Mesenchymal stem cell (in vitro differentiated cells and primary cell): ENCODE results near the gene PHRF1.
A peak's percentile ranks its signal among the peaks of the same experiment; 100 is the strongest.

Experiments used
- DNase-seq: peaks from one replicate; pipeline ENCODE4 v3.0.0-alpha.2; 2013
- H2AFZ ChIP-seq: one replicate; pipeline ENCODE4 v1.6.1; 2013; ENCODE audit warnings: low read depth, mild to moderate bottlenecking, control low read depth, inconsistent platforms, low read length, moderate library complexity
- H2AK5ac ChIP-seq: 2 replicates; pipeline ENCODE4 v1.6.1; 2013; ENCODE audit warnings: low read length, moderate library complexity, mild to moderate bottlenecking, inconsistent platforms; ENCODE audit not compliant: severe bottlenecking
- H2BK120ac ChIP-seq: one replicate; pipeline ENCODE4 v1.6.1; 2013; ENCODE audit warnings: low read depth, mild to moderate bottlenecking, inconsistent platforms, low read length, moderate library complexity
- H2BK12ac ChIP-seq, 2 experiments: one replicate each; pipeline ENCODE4 v1.6.1; 2013; ENCODE audit warnings: inconsistent platforms in 2 of 2, low read length in 2 of 2, mild to moderate bottlenecking in 2 of 2, moderate library complexity in 2 of 2, control low read depth in 1 of 2
- H2BK15ac ChIP-seq: one replicate; pipeline ENCODE4 v1.6.1; 2013; ENCODE audit warnings: mild to moderate bottlenecking, low read depth, inconsistent platforms; ENCODE audit not compliant: poor library complexity, severe bottlenecking
- H2BK5ac ChIP-seq: 2 replicates; pipeline ENCODE4 v1.6.1; 2013; ENCODE audit warnings: low read depth, mild to moderate bottlenecking, low read length, control low read depth, inconsistent platforms; ENCODE audit not compliant: poor library complexity, severe bottlenecking
- H3K14ac ChIP-seq, 2 experiments: one replicate each; pipeline ENCODE4 v1.6.1; 2013; ENCODE audit warnings: inconsistent platforms in 2 of 2, low read length in 2 of 2, control low read depth in 1 of 2, mild to moderate bottlenecking in 1 of 2, moderate library complexity in 1 of 2
- H3K18ac ChIP-seq, 2 experiments: one replicate each; pipeline ENCODE4 v1.6.1; 2013; ENCODE audit warnings: inconsistent platforms in 2 of 2, low read length in 2 of 2, control low read depth in 1 of 2, low read depth in 1 of 2, mild to moderate bottlenecking in 1 of 2
- H3K23ac ChIP-seq, 2 experiments: one replicate each; pipeline ENCODE4 v1.6.1; 2013; ENCODE audit warnings: inconsistent platforms in 2 of 2, low read length in 2 of 2, mild to moderate bottlenecking in 2 of 2, moderate library complexity in 2 of 2, control low read depth in 1 of 2
- H3K27ac ChIP-seq: 2 replicates; pipeline ENCODE4 v1.5.1; 2013; ENCODE audit warnings: mild to moderate bottlenecking, moderate library complexity, low read length, control low read depth, inconsistent platforms; ENCODE audit not compliant: poor library complexity, severe bottlenecking
- H3K27me3 ChIP-seq, 2 experiments: 2 replicates each; pipeline versions ENCODE4 v1.6.1 to v1.7.0; 2013; ENCODE audit warnings: low read length in 2 of 2, mild to moderate bottlenecking in 2 of 2, moderate library complexity in 2 of 2, control low read depth in 1 of 2, inconsistent platforms in 1 of 2; ENCODE audit not compliant: control insufficient read depth in 1 of 2, insufficient read depth in 1 of 2
- H3K36me3 ChIP-seq, 2 experiments: 2 replicates each; pipeline versions ENCODE4 v1.6.1 to v1.7.0; 2013; ENCODE audit warnings: low read length in 2 of 2, control low read depth in 1 of 2, inconsistent platforms in 1 of 2, low read depth in 1 of 2, mild to moderate bottlenecking in 1 of 2; ENCODE audit not compliant: insufficient read depth in 2 of 2, control insufficient read depth in 1 of 2
- H3K4ac ChIP-seq, 2 experiments: one replicate each; pipeline ENCODE4 v1.6.1; 2013; ENCODE audit warnings: inconsistent platforms in 2 of 2, low read length in 2 of 2, mild to moderate bottlenecking in 2 of 2, moderate library complexity in 2 of 2, control low read depth in 1 of 2, low read depth in 1 of 2
- H3K4me1 ChIP-seq: 2 replicates; pipeline ENCODE4 v1.6.1; 2013; ENCODE audit warnings: low read depth, low read length, control low read depth; ENCODE audit not compliant: control insufficient read depth, insufficient read depth
- H3K4me2 ChIP-seq: 2 replicates; pipeline ENCODE4 v1.6.1; 2013; ENCODE audit warnings: low read length, mild to moderate bottlenecking, inconsistent platforms; ENCODE audit not compliant: poor library complexity, severe bottlenecking
- H3K4me3 ChIP-seq, 2 experiments: 2 replicates each; pipeline versions ENCODE4 v1.5.1 to v1.7.0; 2013; ENCODE audit warnings: low read length in 2 of 2, mild to moderate bottlenecking in 2 of 2, control low read depth in 1 of 2, low read depth in 1 of 2; ENCODE audit not compliant: insufficient read depth in 1 of 2
- H3K79me1 ChIP-seq: replicated peaks from 2 replicates; pipeline ENCODE4 v1.6.1; 2013; ENCODE audit warnings: mild to moderate bottlenecking, control low read depth, low read length, inconsistent platforms; ENCODE audit not compliant: poor library complexity, severe bottlenecking
- H3K9ac ChIP-seq: 2 replicates; pipeline ENCODE4 v1.7.0; 2013; ENCODE audit warnings: mild to moderate bottlenecking, low read length, moderate library complexity
- H3K9me3 ChIP-seq: 2 replicates; pipeline ENCODE4 v1.7.0; 2013; ENCODE audit warnings: mild to moderate bottlenecking, low read length; ENCODE audit not compliant: control insufficient read depth
- H4K8ac ChIP-seq: one replicate; pipeline ENCODE4 v1.6.1; 2013; ENCODE audit warnings: inconsistent platforms, mild to moderate bottlenecking, low read length, moderate library complexity
- H4K91ac ChIP-seq: one replicate; pipeline ENCODE4 v1.6.1; 2013; ENCODE audit warnings: mild to moderate bottlenecking, low read length, inconsistent platforms
- WGBS: methylation state at CpG from one replicate; pipeline ENCODE4 v1.1.7; 2013; ENCODE audit warnings: mixed read lengths; 5-methylcytosine and 5-hydroxymethylcytosine counted together

Gene PHRF1

DNA sequence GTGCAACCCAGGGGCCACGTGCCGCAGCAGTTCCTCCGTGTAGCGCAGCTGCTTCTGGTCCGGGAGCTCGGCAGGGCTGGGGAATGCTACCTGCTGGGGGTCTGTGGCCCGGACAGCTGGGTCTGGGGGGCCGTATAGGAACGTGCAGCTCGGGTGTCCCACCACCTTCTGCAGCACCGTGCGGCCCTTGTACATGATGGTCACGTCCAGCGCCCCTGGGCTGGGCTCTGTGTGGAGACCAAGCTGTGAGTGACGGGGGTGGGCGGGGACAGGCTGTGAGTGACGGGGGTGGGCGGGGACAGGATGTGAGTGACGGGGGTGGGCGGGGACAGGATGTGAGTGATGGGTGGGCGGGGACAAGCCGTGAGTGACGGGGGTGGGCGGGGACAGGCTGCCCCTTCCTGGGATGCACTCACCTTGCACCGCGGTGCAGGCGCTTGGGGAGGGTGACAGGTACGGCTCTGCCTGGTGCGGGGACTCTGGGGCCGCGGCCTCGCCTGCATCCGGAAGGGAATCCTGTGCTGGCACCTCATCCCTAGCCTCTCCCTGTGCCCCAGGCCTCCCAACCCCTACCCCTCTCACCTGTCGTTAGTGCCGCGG, 37.2 kb downstream of the PHRF1 start:
- Histone ChIP-seq H2BK12ac (no peak overlapping the region), H2BK15ac (no peak overlapping the region), H3K18ac (no peak overlapping the region), H3K14ac (no peak overlapping the region), H4K8ac (no peak overlapping the region), H3K9ac (no peak overlapping the region), H2BK5ac (peak overlapping the region; percentile 53), H3K9me3 (no peaks in the 10 kb centered on the region), H3K4me2 (no peak overlapping the region), H3K36me3 (peaks cover 52 to 90% of the 10 kb centered on the region in 2 experiments), H4K91ac (no peak overlapping the region), H3K4me3 (no peak overlapping the region), H2BK120ac (no peak overlapping the region), H3K79me1 (peaks cover 42% of the 10 kb centered on the region), H3K4ac (peak overlapping the region in 1 of 2 experiments; percentile 7), H3K23ac (no peak overlapping the region), H3K27ac (no peak overlapping the region), H2AK5ac (no peak overlapping the region), H2AFZ (no peak overlapping the region), H3K27me3 (no peaks in the 10 kb centered on the region), H3K4me1 (peaks cover 36% of the 10 kb centered on the region)
- WGBS: 71% methylated on average over 25 of the region's 36 CpGs
- peak; percentile 50 for DNase-seq

DNA sequence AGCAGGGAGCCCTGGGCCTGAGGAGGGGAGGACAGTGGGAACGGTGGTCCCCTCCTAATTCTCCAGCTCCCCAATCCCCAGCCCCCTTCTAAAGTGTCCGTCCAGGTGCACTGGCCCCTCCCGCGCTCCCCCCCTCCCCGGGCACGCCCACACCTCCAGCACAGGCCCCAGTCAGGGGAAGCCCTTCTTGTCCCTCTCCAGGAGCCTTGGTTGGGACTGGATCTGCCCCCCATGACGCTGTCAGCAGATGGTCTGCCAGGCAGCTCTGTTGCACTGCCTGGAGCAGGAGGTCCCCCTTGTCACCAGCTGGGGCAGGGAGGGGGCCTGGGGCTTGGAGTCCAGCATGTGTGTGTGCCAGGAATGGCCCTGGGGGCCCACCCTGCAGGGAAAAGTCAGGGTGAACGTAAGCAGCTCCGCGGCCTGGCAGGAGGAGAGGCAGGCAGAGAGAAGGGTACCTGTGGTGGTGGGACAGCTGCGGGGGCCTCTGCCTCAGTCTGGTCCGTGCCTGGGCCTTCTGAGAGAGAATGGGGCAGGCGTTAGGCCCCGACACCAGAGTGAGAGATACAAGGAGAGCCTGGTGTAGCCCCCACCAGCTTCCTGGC, 37.9 kb downstream of the PHRF1 start:
- no peak overlapping the region for H2BK15ac ChIP-seq
- peak overlapping the region; percentile 73 for H4K8ac ChIP-seq
- peak overlapping the region; percentile 14 for H4K91ac ChIP-seq
- H3K4me3 ChIP-seq: peak overlapping the region in 1 of 2 experiments; percentile 98
- H3K4me2 ChIP-seq: no peak overlapping the region
- H3K27me3 ChIP-seq: no peaks in the 10 kb centered on the region
- H3K4ac ChIP-seq: peak overlapping the region in 1 of 2 experiments; percentile 13
- 85% methylated on average over 13 of the region's 14 CpGs for WGBS
- H3K79me1 ChIP-seq: peaks cover 41% of the 10 kb centered on the region
- H3K23ac ChIP-seq: no peak overlapping the region
- H2AK5ac ChIP-seq: no peak overlapping the region
- no peak overlapping the region for H2BK12ac ChIP-seq
- H3K36me3 ChIP-seq: peaks cover 48 to 89% of the 10 kb centered on the region in 2 experiments
- H3K14ac ChIP-seq: no peak overlapping the region
- no peak overlapping the region for H2BK120ac ChIP-seq
- H3K27ac ChIP-seq: no peak overlapping the region
- H2BK5ac ChIP-seq: no peak overlapping the region
- peaks cover 36% of the 10 kb centered on the region for H3K4me1 ChIP-seq
- H2AFZ ChIP-seq: no peak overlapping the region
- no peaks in the 10 kb centered on the region for H3K9me3 ChIP-seq
- no peak overlapping the region for H3K9ac ChIP-seq
- no peak overlapping the region for H3K18ac ChIP-seq
- no peak for DNase-seq

DNA sequence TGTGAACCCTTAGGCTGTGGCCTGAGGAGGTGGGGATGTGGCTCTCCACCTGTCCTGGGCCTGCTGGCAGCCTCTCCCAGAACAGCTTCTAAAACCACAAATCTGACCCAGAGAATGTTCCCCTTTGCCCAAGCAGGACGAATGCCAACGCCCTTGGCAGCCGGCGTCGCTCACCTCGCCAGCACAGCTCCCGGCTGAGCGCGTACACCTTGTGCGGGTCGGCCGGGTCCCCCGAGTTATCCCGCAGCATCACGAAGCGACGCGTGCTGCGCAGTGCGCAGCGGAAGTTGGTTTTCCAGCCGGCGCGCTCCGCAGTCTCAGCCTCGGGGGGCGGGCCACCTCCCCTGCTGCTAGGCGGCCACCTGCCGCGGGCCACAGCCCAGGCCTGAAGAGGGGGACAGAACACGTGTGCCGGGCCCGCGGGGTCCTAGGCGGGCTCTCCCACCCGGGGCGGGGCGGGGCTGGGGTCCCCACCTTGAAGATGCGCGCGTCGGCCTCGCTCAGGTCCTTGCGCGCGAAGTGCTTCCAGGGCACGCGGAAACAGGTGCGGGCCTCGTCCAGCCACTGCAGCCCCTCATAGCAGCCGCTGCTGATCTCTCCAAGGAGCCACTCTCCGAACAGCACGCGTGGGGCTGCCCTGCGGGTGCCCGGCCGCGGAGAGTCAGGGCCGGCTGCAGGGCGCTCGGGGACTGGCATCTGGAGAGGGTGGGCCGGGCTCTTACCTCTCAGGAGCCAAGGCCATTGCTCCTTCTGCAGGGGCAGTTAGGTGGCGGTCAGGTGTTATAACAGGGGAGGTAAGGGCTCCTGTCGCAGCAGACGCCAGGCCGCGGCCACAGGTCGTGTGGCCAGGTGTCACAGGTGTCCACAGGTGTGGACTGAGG, 38.6 kb downstream of the PHRF1 start:
- peak overlapping the region; percentile 51 for H4K8ac ChIP-seq
- no peak for DNase-seq
- peaks cover 43 to 89% of the 10 kb centered on the region in 2 experiments for H3K36me3 ChIP-seq

More for the DNA sequence above, 38.6 kb downstream of the PHRF1 start:
- H2BK15ac ChIP-seq: no peak overlapping the region
- peak overlapping the region; percentile 74 to 98 for H3K18ac ChIP-seq
- H3K14ac ChIP-seq: peak overlapping the region in 1 of 2 experiments; percentile 99
- peak overlapping the region; percentile 97 for H3K9ac ChIP-seq
- H3K4ac ChIP-seq: peak overlapping the region; percentile 18 to 92
- H3K27ac ChIP-seq: peak overlapping the region; percentile 12
- H3K4me1 ChIP-seq: peaks cover 36% of the 10 kb centered on the region
- peak overlapping the region; percentile 89 for H4K91ac ChIP-seq
- H3K23ac ChIP-seq: no peak overlapping the region
- 84% methylated on average over 63 of the region's 68 CpGs for WGBS
- peak overlapping the region; percentile 74 to 98 for H3K4me3 ChIP-seq
- H2AK5ac ChIP-seq: no peak overlapping the region
- H2AFZ ChIP-seq: peak overlapping the region; percentile 7
- no peaks in the 10 kb centered on the region for H3K27me3 ChIP-seq
- H2BK5ac ChIP-seq: no peak overlapping the region
- H2BK120ac ChIP-seq: no peak overlapping the region
- H3K4me2 ChIP-seq: peak overlapping the region; percentile 66
- peak overlapping the region in 1 of 2 experiments; percentile 75 for H2BK12ac ChIP-seq
- H3K9me3 ChIP-seq: no peaks in the 10 kb centered on the region
- peaks cover 44% of the 10 kb centered on the region for H3K79me1 ChIP-seq
